Transverse colon (tissue), 4 donors: ENCODE measurements around the gene S100A7A. TPM values are rescaled to one million over a fixed set of nuclear protein-coding genes. Genes with fewer than 3 reads are reported as not detected.

Source experiments
- DNase-seq: peaks from one replicate; pipeline ENCODE4 v3.0.0-alpha.2; 2019
- H3K27ac ChIP-seq, 4 donors: fragments of 200-600 bp; sonication (generic); 2 replicates each; pipeline ENCODE4 v1.5.1; 2016 to 2018; ENCODE audit warnings: inconsistent platforms in 4 of 4
- H3K27me3 ChIP-seq: fragments of 200-600 bp; sonication (generic); 2 replicates; pipeline ENCODE4 v1.5.1; 2017; ENCODE audit warnings: inconsistent platforms
- H3K36me3 ChIP-seq, 4 donors: fragments of 200-600 bp; sonication (generic); 2 replicates each; pipeline ENCODE4 v1.5.1; 2017 to 2019; ENCODE audit warnings: inconsistent platforms in 4 of 4
- H3K4me1 ChIP-seq, 4 donors: fragments of 200-600 bp; sonication (generic); 2 replicates each; pipeline ENCODE4 v1.5.1; 2017 to 2020; ENCODE audit warnings: inconsistent platforms in 4 of 4
- H3K4me3 ChIP-seq, 4 donors: fragments of 200-600 bp; sonication (generic); 1 replicate in 1 of 4; 2 replicates in 3 of 4; pipeline versions ENCODE4 v1.5.1 to v1.6.1; 2017 to 2019; ENCODE audit warnings: inconsistent platforms in 4 of 4
- H3K9me3 ChIP-seq, 2 donors: fragments of 200-600 bp; sonication (generic); 2 replicates each; pipeline ENCODE4 v1.5.1; 2017 to 2019; ENCODE audit warnings: inconsistent platforms in 2 of 2
- EP300 ChIP-seq: sonication (generic); formaldehyde crosslinking; IDR thresholded peaks from one replicate; pipeline ENCODE4 v1.6.1; 2017; ENCODE audit warnings: antibody characterized with exemption, low read depth
- POLR2A ChIP-seq: fragments of 450-650 bp; IDR thresholded peaks from one replicate; pipeline ENCODE4 v1.6.1; 2016; ENCODE audit warnings: antibody characterized with exemption, mild to moderate bottlenecking, moderate library complexity
- POLR2AphosphoS5 ChIP-seq, 3 donors: sonication (generic); formaldehyde crosslinking; IDR thresholded peaks; one replicate each; pipeline ENCODE4 v1.6.1; 2016; ENCODE audit warnings: antibody characterized with exemption in 3 of 3
- whole genome bisulfite sequencing, 2 donors: methylation state at CpG; one replicate each; pipeline ENCODE4 v1.1.5; 2018; ENCODE audit warnings: low coverage in 1 of 2; 5-methylcytosine and 5-hydroxymethylcytosine counted together
- in situ Hi-C, 4 donors: fragments of 200-750 bp; cut with MboI; loops; one replicate each; pipeline versions ENCODE4 v1.15.0 to v1.15.1; 2017; ENCODE audit warnings: low sequenced_read_pairs in 3 of 4, low pct_ligation_motif_present in 1 of 4, low pct_unique_long_range_greater_than_20kb in 1 of 4
- intact Hi-C: fragments of 100-400 bp; cut with DNase I; formaldehyde crosslinking; loops from one replicate; pipeline ENCODE4 v1.15.1; 2023; ENCODE audit warnings: low total_unique reads
- total RNA-seq, 4 donors: library from RNA; depleted of rRNA; stranded (reverse); fragments of >200 nt; gene quantifications; one replicate each; pipeline ENCODE4 v1.1.0, GENCODE V29; 2016
- TF ChIP-seq, protein P1 (sequence below), 5 experiments: fragments of 200-600 bp in 3 of 5; fragments of 450-650 bp in 2 of 5; sonication (generic) in 3 of 5; IDR thresholded peaks; 1 replicate in 2 of 5; 2 replicates in 3 of 5; pipeline ENCODE4 v1.5.1; 2016 to 2017; ENCODE audit warnings: antibody characterized with exemption in 5 of 5, inconsistent platforms in 3 of 5, mild to moderate bottlenecking in 2 of 5, moderate library complexity in 1 of 5

The S100A7A gene
- total RNA-seq, 4 donors from 2014 or later = not detected

DNA sequence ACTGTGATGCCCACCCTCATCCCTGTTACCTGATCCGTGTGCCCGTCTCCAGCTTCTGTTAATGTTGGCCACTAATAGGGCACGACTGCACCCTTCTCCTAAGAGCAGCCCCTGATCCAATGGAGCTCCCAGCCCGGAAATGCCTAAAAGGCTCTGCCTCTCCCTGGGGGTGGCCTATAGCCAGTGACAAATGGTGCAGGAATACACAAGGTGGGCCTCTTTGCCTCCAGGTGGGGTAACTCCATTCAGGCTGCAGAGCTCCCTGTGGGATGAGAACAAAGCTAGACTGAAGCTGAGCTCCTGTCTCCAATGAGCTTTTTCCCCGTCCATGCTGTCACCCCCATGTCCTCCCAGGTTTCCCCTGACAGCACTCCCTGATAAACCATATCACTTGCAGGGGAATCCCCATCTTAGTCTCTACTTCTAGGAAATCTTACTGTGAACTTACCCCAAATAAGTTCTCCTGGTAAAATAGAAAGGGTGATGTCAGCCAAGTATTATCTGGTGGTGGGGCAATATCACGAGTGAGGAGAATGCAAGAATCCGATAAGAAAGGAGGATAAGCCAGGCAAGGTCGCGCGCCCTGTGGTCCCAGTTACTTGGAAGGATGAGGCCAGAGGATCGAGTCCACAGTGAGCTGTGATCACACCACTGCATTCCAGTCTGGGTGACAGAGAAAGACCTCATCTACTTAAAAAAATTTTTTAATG, 18.6 kb downstream of the S100A7A start:
- no peak for TF ChIP-seq POLR2AphosphoS5 (IDR thresholded peaks at IDR 0.05)
- no peak for TF ChIP-seq POLR2A
- TF ChIP-seq, protein P1, sequence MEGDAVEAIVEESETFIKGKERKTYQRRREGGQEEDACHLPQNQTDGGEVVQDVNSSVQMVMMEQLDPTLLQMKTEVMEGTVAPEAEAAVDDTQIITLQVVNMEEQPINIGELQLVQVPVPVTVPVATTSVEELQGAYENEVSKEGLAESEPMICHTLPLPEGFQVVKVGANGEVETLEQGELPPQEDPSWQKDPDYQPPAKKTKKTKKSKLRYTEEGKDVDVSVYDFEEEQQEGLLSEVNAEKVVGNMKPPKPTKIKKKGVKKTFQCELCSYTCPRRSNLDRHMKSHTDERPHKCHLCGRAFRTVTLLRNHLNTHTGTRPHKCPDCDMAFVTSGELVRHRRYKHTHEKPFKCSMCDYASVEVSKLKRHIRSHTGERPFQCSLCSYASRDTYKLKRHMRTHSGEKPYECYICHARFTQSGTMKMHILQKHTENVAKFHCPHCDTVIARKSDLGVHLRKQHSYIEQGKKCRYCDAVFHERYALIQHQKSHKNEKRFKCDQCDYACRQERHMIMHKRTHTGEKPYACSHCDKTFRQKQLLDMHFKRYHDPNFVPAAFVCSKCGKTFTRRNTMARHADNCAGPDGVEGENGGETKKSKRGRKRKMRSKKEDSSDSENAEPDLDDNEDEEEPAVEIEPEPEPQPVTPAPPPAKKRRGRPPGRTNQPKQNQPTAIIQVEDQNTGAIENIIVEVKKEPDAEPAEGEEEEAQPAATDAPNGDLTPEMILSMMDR (IDR thresholded peaks at IDR 0.05) = no peak
- no peak for TF ChIP-seq EP300
- no peaks in the 10 kb centered on the region for H3K9me3 ChIP-seq

DNA sequence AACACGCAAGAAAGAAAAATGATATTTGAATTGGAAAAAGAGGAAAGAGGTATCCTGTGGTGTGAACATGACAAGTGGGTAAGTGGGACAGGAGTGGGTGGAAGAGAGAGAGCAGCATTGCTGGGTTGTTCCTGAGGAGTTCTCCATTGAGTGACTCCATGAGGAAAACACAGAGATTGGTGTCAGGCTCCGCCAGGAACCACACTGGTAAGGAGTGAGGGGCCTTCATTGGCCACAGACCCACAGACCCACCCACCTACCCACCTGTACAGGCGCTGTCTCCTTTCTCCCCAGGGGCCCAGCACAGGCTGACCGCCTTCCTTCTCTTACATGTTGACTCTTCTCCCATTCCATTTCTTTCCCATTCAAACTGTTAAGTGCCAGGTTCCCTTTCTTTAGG, 20.9 kb downstream of the S100A7A start:
- in situ Hi-C loops = no loop called here
- no peaks in the 10 kb centered on the region for H3K27me3 ChIP-seq
- H3K4me3 ChIP-seq = no peak overlapping the region
- no peaks in the 10 kb centered on the region for H3K4me1 ChIP-seq
- TF ChIP-seq EP300 (no peak), POLR2AphosphoS5 (IDR thresholded peaks at IDR 0.05) (no peak), POLR2A (no peak)
- TF ChIP-seq, protein P1 (IDR thresholded peaks at IDR 0.05) = no peak
- H3K9me3 ChIP-seq = no peaks in the 10 kb centered on the region
- 87 to 90% methylated on average over 2 to 4 of the region's 4 CpGs for WGBS, 2 donors
- H3K36me3 ChIP-seq = no peaks in the 10 kb centered on the region
- intact Hi-C loops = no loop called here
- H3K27ac ChIP-seq = no peak overlapping the region
- DNase-seq = no peak

More for the DNA sequence above, 18.6 kb downstream of the S100A7A start:
- Histone ChIP-seq H3K4me1 (no peaks in the 10 kb centered on the region), H3K27ac (no peak overlapping the region), H3K27me3 (no peaks in the 10 kb centered on the region), H3K4me3 (no peak overlapping the region), H3K36me3 (no peaks in the 10 kb centered on the region)
- in situ Hi-C loops (no loop called here), intact Hi-C loops (no loop called here)
- DNase-seq = no peak
- 79 to 85% methylated on average over 7 to 11 of the region's 11 CpGs for WGBS, 2 donors

DNA sequence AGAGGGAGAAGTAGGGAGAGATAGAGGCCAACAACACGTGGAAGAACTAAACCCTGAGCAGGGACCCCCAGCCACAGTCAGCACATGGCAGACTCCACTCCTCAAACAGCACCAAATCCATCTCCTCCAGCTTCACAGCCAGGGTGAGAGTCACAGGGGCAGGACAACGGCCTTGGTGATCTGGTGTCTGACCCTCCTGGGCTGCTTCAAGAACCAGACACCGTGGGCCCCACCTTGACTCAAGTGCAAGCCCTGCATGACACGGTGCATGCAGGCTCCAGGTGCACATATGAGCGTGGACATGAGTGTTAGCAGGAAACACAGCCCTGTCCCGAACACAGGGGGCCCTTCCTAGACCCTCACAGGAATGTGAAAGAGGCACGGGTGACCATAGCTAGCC, 22.3 kb downstream of the S100A7A start:
- H3K4me1 ChIP-seq = no peaks in the 10 kb centered on the region
- 50 to 75% methylated on average over 1 to 7 of the region's 7 CpGs for WGBS, 2 donors
- H3K9me3 ChIP-seq = no peaks in the 10 kb centered on the region
- TF ChIP-seq POLR2AphosphoS5 (IDR thresholded peaks at IDR 0.05) (no peak), POLR2A (no peak), EP300 (no peak)
- TF ChIP-seq, protein P1 (IDR thresholded peaks at IDR 0.05) = no peak
- H3K36me3 ChIP-seq = no peaks in the 10 kb centered on the region
- in situ Hi-C loops = no loop called here
- H3K27me3 ChIP-seq = peaks cover 5% of the 10 kb centered on the region
- no peak for DNase-seq
- no peak overlapping the region for H3K27ac ChIP-seq
- intact Hi-C loops = no loop called here
- no peak overlapping the region for H3K4me3 ChIP-seq

DNA sequence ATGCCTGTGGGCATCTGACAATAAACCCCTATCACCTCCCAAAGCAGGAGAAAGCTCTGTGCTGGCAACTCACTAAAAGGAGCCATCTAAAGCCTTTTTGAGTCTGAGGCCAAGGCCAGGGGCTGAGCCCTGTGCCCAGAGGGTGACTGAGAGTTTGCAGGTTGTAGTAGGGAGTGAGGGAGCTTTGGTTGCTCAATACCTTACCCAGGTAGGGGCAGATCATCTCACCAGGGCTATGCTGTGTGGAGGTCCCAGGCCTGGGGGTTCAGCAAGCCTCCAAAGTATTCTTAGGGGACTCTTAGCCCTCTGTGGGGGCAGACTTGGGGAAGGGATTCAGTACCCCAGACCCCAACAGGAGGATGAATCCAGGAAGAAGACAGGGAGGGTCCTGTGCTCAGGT, 23.0 kb downstream of the S100A7A start:
- H3K27me3 ChIP-seq = peaks cover 6% of the 10 kb centered on the region
- DNase-seq = no peak
- intact Hi-C loops = no loop called here

More for the DNA sequence above, 23.0 kb downstream of the S100A7A start:
- Histone ChIP-seq H3K4me1 (no peaks in the 10 kb centered on the region), H3K27ac (no peak overlapping the region), H3K36me3 (no peaks in the 10 kb centered on the region), H3K4me3 (no peak overlapping the region), H3K9me3 (no peaks in the 10 kb centered on the region)
- in situ Hi-C loops = no loop called here
- TF ChIP-seq EP300 = no peak
- TF ChIP-seq, protein P1 (IDR thresholded peaks at IDR 0.05) = no peak
- no peak for TF ChIP-seq POLR2AphosphoS5 (IDR thresholded peaks at IDR 0.05)
- no peak for TF ChIP-seq POLR2A
